Rectal smooth muscle tissue (tissue), 1 donor: Measurements from ENCODE around the gene DOC2B.

Source experiments
- H3K27ac ChIP-seq: one replicate; pipeline ENCODE4 v1.7.0; 2013; ENCODE audit warnings: low read depth, low read length, inconsistent platforms
- H3K27me3 ChIP-seq: one replicate; pipeline ENCODE4 v1.7.0; 2013; ENCODE audit warnings: low read length; ENCODE audit not compliant: control insufficient read depth, insufficient read depth
- H3K36me3 ChIP-seq: one replicate; pipeline ENCODE4 v1.7.0; 2013; ENCODE audit warnings: low read length; ENCODE audit not compliant: control insufficient read depth, insufficient read depth
- H3K4me1 ChIP-seq: one replicate; pipeline ENCODE4 v1.7.0; 2013; ENCODE audit warnings: low read length; ENCODE audit not compliant: control insufficient read depth, insufficient read depth
- H3K4me3 ChIP-seq: one replicate; pipeline ENCODE4 v1.7.0; 2013; ENCODE audit warnings: low read length
- H3K9ac ChIP-seq: one replicate; pipeline ENCODE4 v1.7.0; 2013; ENCODE audit warnings: low read length

Gene DOC2B

GRCh38 chr17:149897-150584, 31.4 kb downstream of the DOC2B start:
- H3K27ac ChIP-seq, result no peak overlapping the region
- H3K4me1 ChIP-seq, result no peaks in the 10 kb centered on the region
- H3K4me3 ChIP-seq, result no peak overlapping the region
- H3K36me3 ChIP-seq, result no peaks in the 10 kb centered on the region
- H3K9ac ChIP-seq, result no peak overlapping the region
- H3K27me3 ChIP-seq, result no peaks in the 10 kb centered on the region

DNA sequence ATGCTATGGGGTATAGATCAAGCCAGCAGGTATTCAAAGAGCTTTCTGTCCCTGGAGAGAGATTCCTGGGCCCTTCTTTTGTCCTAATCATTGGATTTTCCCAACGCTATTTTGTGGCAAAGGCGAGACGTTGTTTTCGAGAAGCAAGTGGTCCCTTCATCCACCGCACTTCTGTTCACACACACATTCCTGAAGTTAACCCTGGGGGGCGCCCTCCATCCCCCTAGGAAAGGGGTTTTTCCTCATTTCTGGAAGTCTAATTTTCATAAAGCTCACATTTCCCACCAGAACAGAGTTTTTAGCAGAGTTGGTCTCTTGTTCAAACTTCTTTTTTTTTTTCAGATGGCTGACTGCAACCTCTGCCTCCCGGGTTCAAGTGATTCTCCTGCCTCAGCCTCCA, 32.2 kb downstream of the DOC2B start:
- Histone ChIP-seq H3K9ac (no peak overlapping the region), H3K4me3 (no peak overlapping the region), H3K27ac (no peak overlapping the region), H3K27me3 (no peaks in the 10 kb centered on the region), H3K36me3 (no peaks in the 10 kb centered on the region), H3K4me1 (no peaks in the 10 kb centered on the region)

- H3K27me3 ChIP-seq, result no peaks in the 10 kb centered on the region
- H3K27ac ChIP-seq, result no peak overlapping the region
- no peaks in the 10 kb centered on the region for H3K36me3 ChIP-seq
- H3K9ac ChIP-seq, result no peak overlapping the region
- H3K4me1 ChIP-seq, result no peaks in the 10 kb centered on the region
- no peak overlapping the region for H3K4me3 ChIP-seq
These were observed 32.7 kb downstream of the DOC2B start for GRCh38 chr17:148757-149156.

DNA sequence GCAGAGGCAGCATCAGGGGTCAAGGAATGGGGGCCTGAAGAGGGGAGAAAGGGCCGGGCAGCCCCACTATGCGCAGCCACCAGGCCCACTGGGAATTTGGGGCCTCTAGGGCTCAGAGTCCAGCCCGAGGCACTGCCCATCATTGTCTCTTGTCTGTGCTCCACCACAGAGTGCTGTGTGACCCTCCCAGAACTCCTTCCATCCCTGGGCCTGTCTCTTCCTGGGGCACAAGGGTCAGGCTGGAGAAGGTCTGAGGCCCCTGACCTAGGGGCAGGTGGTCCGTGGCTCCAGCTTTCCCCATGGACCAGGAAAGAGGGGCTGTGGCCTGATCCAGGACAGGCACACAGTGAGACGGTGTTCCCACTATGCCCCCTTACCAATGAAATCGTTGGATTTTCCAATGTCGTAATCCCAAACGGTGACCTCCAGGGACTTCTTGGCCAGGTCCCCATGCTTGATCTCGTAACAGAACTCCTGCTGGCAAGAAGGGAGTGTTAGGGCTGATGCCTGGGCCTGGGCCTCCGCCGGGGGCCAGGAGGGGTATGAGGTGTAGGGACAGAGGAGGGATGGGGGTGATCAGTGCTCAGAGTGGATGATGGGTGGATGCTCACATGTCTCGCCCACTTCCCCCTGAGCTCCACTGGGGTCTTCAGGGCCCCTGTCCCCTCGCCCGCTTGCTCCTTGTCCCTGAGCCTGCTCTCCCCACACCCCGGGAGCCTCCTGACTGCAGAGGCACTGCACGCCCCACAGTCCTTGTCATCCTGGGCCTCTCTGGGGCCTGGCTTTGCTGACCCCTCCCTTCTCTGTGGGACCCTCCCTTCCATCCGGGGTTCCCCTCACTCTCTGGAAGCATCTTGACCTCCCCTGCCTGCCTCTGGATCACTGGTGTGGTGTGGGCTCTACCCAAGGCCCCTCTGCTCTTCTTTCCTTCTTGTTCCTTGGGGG, 33.4 kb downstream of the DOC2B start:
- no peak overlapping the region for H3K27ac ChIP-seq
- H3K4me1 ChIP-seq, result no peaks in the 10 kb centered on the region
- no peak overlapping the region for H3K9ac ChIP-seq
- no peak overlapping the region for H3K4me3 ChIP-seq
- no peaks in the 10 kb centered on the region for H3K27me3 ChIP-seq
- H3K36me3 ChIP-seq, result no peaks in the 10 kb centered on the region

DNA sequence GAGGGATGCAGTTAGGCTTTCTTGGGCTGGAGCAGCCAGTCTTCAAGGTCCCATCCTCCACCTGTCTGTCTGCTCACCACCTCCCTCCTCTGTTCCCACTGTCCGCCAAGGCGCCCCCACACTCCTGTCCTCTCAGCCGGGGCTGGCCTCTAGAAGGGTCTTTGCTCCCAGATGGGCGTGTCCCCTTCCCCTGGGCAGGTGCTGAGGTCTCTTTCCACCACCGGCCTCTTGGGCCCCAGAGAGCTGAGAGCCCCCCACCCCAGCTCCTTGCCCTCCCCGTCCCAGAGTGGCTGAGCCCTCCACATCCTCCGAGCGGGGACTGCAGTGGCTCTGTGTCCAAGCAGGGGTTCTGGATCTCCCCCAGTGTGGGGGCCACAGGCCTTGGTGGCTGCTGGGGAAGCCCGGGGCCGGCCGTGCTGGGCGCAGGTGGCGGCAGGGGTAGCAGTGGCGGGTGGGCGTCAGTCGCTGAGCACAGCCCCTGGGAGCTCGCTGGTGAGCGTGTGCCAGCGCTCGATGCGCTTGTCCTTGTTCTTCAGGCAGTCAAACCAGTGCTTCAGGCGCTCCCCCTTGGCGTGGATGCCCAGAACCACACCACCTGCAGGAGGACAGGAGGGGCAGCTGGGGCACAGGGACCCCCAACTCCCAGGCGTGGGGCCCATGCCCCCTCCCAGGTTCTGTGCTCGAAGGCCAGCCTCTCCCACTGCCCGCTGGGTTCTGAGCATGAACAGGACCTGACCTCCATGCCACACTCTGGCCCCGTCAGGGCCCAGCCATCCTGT, 34.3 kb downstream of the DOC2B start:
- Histone ChIP-seq H3K9ac (no peak overlapping the region), H3K4me3 (no peak overlapping the region), H3K27me3 (no peaks in the 10 kb centered on the region), H3K4me1 (no peaks in the 10 kb centered on the region), H3K36me3 (no peaks in the 10 kb centered on the region), H3K27ac (no peak overlapping the region)

GRCh38 chr17:146546-146945, 34.9 kb downstream of the DOC2B start:
- Histone ChIP-seq H3K4me1 (no peaks in the 10 kb centered on the region), H3K27ac (no peak overlapping the region), H3K9ac (no peak overlapping the region), H3K27me3 (no peaks in the 10 kb centered on the region), H3K4me3 (no peak overlapping the region), H3K36me3 (no peaks in the 10 kb centered on the region)

DNA sequence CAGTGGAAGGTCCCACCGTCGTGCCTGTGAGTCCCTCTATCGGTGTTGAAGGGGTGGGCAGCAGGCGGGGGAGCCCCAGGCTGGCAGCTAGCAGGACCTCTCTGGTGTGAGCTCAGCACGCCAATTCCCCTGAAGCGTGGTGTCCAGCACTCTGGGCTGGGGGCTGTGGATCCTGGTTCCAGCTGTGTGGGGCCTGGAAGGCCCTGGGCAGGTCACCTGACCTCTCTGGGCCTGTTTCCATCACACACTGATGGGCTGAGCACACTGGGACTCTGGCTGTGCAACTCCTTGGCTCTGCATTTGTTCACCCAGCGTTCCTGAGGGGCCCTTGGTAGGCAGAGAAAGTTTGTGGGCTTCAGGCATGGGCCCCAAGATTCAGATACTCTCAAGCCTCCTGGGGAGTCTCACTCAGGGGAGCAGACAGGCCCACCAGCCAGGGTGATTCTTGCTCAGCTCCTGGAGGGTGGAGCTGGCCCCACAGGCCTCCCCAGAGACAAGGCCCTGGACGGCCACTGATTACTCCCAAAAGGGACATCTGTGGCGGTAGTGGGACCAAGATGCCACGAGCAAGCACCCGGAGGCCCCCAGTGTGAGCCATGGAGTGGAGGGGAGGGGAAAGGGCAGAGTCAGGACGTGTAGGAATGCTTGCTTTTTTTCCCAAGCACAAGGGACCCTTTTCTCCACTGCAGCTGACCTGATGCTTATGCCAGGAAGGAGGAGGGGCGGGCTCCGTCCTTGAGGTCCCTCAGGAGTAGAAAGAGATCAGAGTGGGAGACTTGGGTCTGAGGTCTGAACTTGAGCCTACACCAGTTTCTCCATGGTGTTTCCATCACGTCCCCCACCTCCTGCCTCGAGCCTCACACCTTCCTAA, 35.5 kb downstream of the DOC2B start:
- no peak overlapping the region for H3K9ac ChIP-seq
- no peak overlapping the region for H3K27ac ChIP-seq
- H3K27me3 ChIP-seq, result no peaks in the 10 kb centered on the region
- no peaks in the 10 kb centered on the region for H3K4me1 ChIP-seq
- no peaks in the 10 kb centered on the region for H3K36me3 ChIP-seq
- H3K4me3 ChIP-seq, result no peak overlapping the region

GRCh38 chr17:144936-145670, 36.3 kb downstream of the DOC2B start:
- Histone ChIP-seq H3K27ac (no peak overlapping the region), H3K9ac (no peak overlapping the region)

GRCh38 chr17:143785-144281, 37.6 kb downstream of the DOC2B start:
- Histone ChIP-seq H3K27me3 (no peaks in the 10 kb centered on the region), H3K9ac (no peak overlapping the region), H3K4me1 (no peaks in the 10 kb centered on the region), H3K27ac (no peak overlapping the region), H3K36me3 (no peaks in the 10 kb centered on the region), H3K4me3 (no peak overlapping the region)

More at GRCh38 chr17:144936-145670, 36.3 kb downstream of the DOC2B start:
- no peak overlapping the region for H3K4me3 ChIP-seq
- no peaks in the 10 kb centered on the region for H3K4me1 ChIP-seq
- no peaks in the 10 kb centered on the region for H3K36me3 ChIP-seq
- no peaks in the 10 kb centered on the region for H3K27me3 ChIP-seq

- Histone ChIP-seq H3K4me1 (no peaks in the 10 kb centered on the region), H3K36me3 (no peaks in the 10 kb centered on the region), H3K4me3 (no peak overlapping the region), H3K9ac (no peak overlapping the region), H3K27ac (no peak overlapping the region), H3K27me3 (no peaks in the 10 kb centered on the region)
These were observed 38.3 kb downstream of the DOC2B start for GRCh38 chr17:142876-143784.
